ENCODE results near the gene ZNF354C. TPM values are rescaled to one million over a fixed set of nuclear protein-coding genes. Genes with fewer than 3 reads are reported as not detected.

The ZNF354C gene
- total RNA-seq, 1 donor from 2014 or later, result 29.8 TPM

- no peak overlapping the region for H3K4me3 Mint-ChIP-seq
- H3K36me3 Mint-ChIP-seq, result peaks cover 3% of the 10 kb centered on the region
- no peaks in the 10 kb centered on the region for H4K20me1 ChIP-seq (ENCODE audit: low read depth)
- H3K4me2 ChIP-seq, result no peak overlapping the region
- H3K4me1 ChIP-seq, result no peaks in the 10 kb centered on the region
- H3K36me3 ChIP-seq, result no peaks in the 10 kb centered on the region
- H3K27me3 Mint-ChIP-seq (ENCODE audit: insufficient read depth, low read depth), result peaks cover 2% of the 10 kb centered on the region
- H3K9me3 ChIP-seq (ENCODE audit: low read depth), result no peaks in the 10 kb centered on the region
- H3K4me1 Mint-ChIP-seq, result no peaks in the 10 kb centered on the region
- no peaks in the 10 kb centered on the region for H3K27me3 ChIP-seq
- H3K4me3 ChIP-seq, result no peak overlapping the region
- DNase-seq (ENCODE audit: low spot score), result no peak
- TF ChIP-seq CTCF (IDR thresholded peaks at IDR 0.05), result no peak
- no peak for TF ChIP-seq EZH2phosphoT487 (IDR thresholded peaks at IDR 0.05)
- TF ChIP-seq EZH2 (IDR thresholded peaks at IDR 0.05), result no peak
- H3K27ac Mint-ChIP-seq, result no peak overlapping the region
- H2AFZ ChIP-seq (replicated peaks), result no peak overlapping the region
- H3K9me3 Mint-ChIP-seq, result peaks cover 33% of the 10 kb centered on the region
- no peaks in the 10 kb centered on the region for H3F3A ChIP-seq (ENCODE audit: low read depth)
- no peak overlapping the region for H3K27ac ChIP-seq
- no peaks in the 10 kb centered on the region for H3K79me2 ChIP-seq (ENCODE audit: low read depth)
- no peak overlapping the region for H3K9ac ChIP-seq
Observed at GRCh38 chr5:179123491-179124272, 63.5 kb downstream of the ZNF354C start.

- no peak overlapping the region for H3K4me3 Mint-ChIP-seq
- H3K27ac ChIP-seq, result no peak overlapping the region
- H3K9me3 ChIP-seq (ENCODE audit: low read depth), result no peaks in the 10 kb centered on the region
- no peak overlapping the region for H3K4me2 ChIP-seq
- H3K4me3 ChIP-seq, result no peak overlapping the region
- H3K4me1 Mint-ChIP-seq, result no peaks in the 10 kb centered on the region
- no peaks in the 10 kb centered on the region for H3K79me2 ChIP-seq (ENCODE audit: low read depth)
- H4K20me1 ChIP-seq (ENCODE audit: low read depth), result no peaks in the 10 kb centered on the region
- no peaks in the 10 kb centered on the region for H3F3A ChIP-seq (ENCODE audit: low read depth)
- H3K27me3 Mint-ChIP-seq (ENCODE audit: insufficient read depth, low read depth), result peaks cover 2% of the 10 kb centered on the region
- H3K36me3 Mint-ChIP-seq, result peaks cover 3% of the 10 kb centered on the region
- H3K27me3 ChIP-seq, result no peaks in the 10 kb centered on the region
- DNase-seq (ENCODE audit: low spot score), result no peak
- no peaks in the 10 kb centered on the region for H3K36me3 ChIP-seq
- no peak overlapping the region for H3K9ac ChIP-seq
- H3K9me3 Mint-ChIP-seq, result peaks cover 32% of the 10 kb centered on the region
- no peak overlapping the region for H2AFZ ChIP-seq (replicated peaks)
- no peak for TF ChIP-seq EZH2phosphoT487 (IDR thresholded peaks at IDR 0.05)
- no peak for TF ChIP-seq EZH2 (IDR thresholded peaks at IDR 0.05)
- TF ChIP-seq CTCF (IDR thresholded peaks at IDR 0.05), result no peak
- no peak overlapping the region for H3K27ac Mint-ChIP-seq
- H3K4me1 ChIP-seq, result no peaks in the 10 kb centered on the region
Observed at GRCh38 chr5:179124273-179124852, 64.2 kb downstream of the ZNF354C start.

- no peak for DNase-seq (ENCODE audit: low spot score)
- no peaks in the 10 kb centered on the region for H3K79me2 ChIP-seq (ENCODE audit: low read depth)
- H3K9me3 ChIP-seq (ENCODE audit: low read depth), result no peaks in the 10 kb centered on the region
- no peaks in the 10 kb centered on the region for H3F3A ChIP-seq (ENCODE audit: low read depth)
- Mint-ChIP-seq H3K27me3 (ENCODE audit: insufficient read depth, low read depth) (peaks cover 3% of the 10 kb centered on the region), H3K9me3 (peaks cover 28% of the 10 kb centered on the region), H3K4me1 (no peaks in the 10 kb centered on the region), H3K27ac (no peak overlapping the region), H3K36me3 (peaks cover 2% of the 10 kb centered on the region), H3K4me3 (no peak overlapping the region)
- no peaks in the 10 kb centered on the region for H3K4me1 ChIP-seq
- no peaks in the 10 kb centered on the region for H4K20me1 ChIP-seq (ENCODE audit: low read depth)
- H3K4me3 ChIP-seq, result no peak overlapping the region
- no peak overlapping the region for H2AFZ ChIP-seq (replicated peaks)
- no peak overlapping the region for H3K27ac ChIP-seq
- H3K4me2 ChIP-seq, result no peak overlapping the region
- H3K27me3 ChIP-seq, result no peaks in the 10 kb centered on the region
- TF ChIP-seq EZH2phosphoT487 (IDR thresholded peaks at IDR 0.05), result no peak
- TF ChIP-seq EZH2 (IDR thresholded peaks at IDR 0.05), result no peak
- no peak for TF ChIP-seq CTCF (IDR thresholded peaks at IDR 0.05)
- no peak overlapping the region for H3K9ac ChIP-seq
- no peaks in the 10 kb centered on the region for H3K36me3 ChIP-seq
Observed at GRCh38 chr5:179124853-179125788, 64.9 kb downstream of the ZNF354C start.

Data from neural progenitor cell (in vitro differentiated cells).